HepG2 (cell line): Measurements from ENCODE around the gene CCDC124. TPM values are rescaled to one million over a fixed set of nuclear protein-coding genes. Genes with fewer than 3 reads are reported as not detected.

Experiments used
- ATAC-seq: fragments of 200-7000 bp; cut with Tn5 transposase; 3 replicates; pipeline ENCODE4 v1.9.1; 2020; ENCODE audit warnings: mild to moderate bottlenecking, moderate library complexity
- BruUV-seq: library from RNA; stranded (reverse); fragments of 400-500 nt; replicated peaks from 2 replicates; lab custom pipeline; 2021; lab: Mats Ljungman, UMichigan
- CTCF ChIA-PET: fragments of 300-600 bp; formaldehyde crosslinking; extraction: SDS; loops from one replicate; lab custom pipeline; 2021; ENCODE audit warnings: low total read pairs, inconsistent platforms, low intra/inter-chr PET ratio; lab: Yijun Ruan, JAX
- POLR2A ChIA-PET: fragments of 350-600 bp; sonication (Branson Sonifier 250); formaldehyde crosslinking; loops from one replicate; lab custom pipeline; 2020; ENCODE audit warnings: antibody characterized with exemption, inconsistent platforms; lab: Yijun Ruan, JAX
- DNase-seq: peaks from one replicate; pipeline ENCODE4 v3.0.0-alpha.2; 2015; ENCODE audit warnings: low spot score
- FAIRE-seq: peaks from 3 replicates; lab custom pipeline; 2011; peaks lifted over from hg19 to GRCh38; lab: Jason Lieb, UNC
- H2AFZ ChIP-seq: one replicate; pipeline ENCODE4 v1.6.1; 2011; ENCODE audit warnings: low read length, inconsistent platforms
- H3K27ac ChIP-seq: fragments of 300-600 bp; 3 replicates; pipeline ENCODE4 v1.8.0; 2011; ENCODE audit warnings: mixed run types, mild to moderate bottlenecking, mixed read lengths, low read length, inconsistent platforms; ENCODE audit not compliant: insufficient read depth; ENCODE audit errors: extremely low read length
- H3K27me3 ChIP-seq, 2 experiments: fragments of 200-600 bp in 1 of 2; 2 replicates in 1 of 2; 3 replicates in 1 of 2; pipeline versions ENCODE4 v1.6.0 to v1.8.0; 2011; ENCODE audit warnings: low read length in 2 of 2, mild to moderate bottlenecking in 2 of 2, moderate library complexity in 2 of 2, inconsistent platforms in 1 of 2; ENCODE audit not compliant: insufficient read depth in 2 of 2, control insufficient read depth in 1 of 2
- H3K36me3 ChIP-seq, 2 experiments: fragments of 200-600 bp in 1 of 2; replicated peaks in 1 of 2; 2 replicates in 1 of 2; 3 replicates in 1 of 2; pipeline versions ENCODE4 v1.5.1 to v1.8.0; 2011; ENCODE audit warnings: low read length in 2 of 2, inconsistent platforms in 1 of 2; ENCODE audit not compliant: insufficient read depth in 2 of 2, control insufficient read depth in 1 of 2
- H3K4me1 ChIP-seq: 2 replicates; pipeline ENCODE4 v1.5.1; 2012; ENCODE audit warnings: low read length, inconsistent platforms; ENCODE audit not compliant: insufficient read depth
- H3K4me2 ChIP-seq: 2 replicates; pipeline ENCODE4 v1.6.0; 2011; ENCODE audit warnings: low read depth, low read length, inconsistent platforms
- H3K4me3 ChIP-seq, 3 experiments: fragments of 200-600 bp in 1 of 3; sonication (generic), shearing (Covaris generic) in 1 of 3; replicated peaks in 1 of 3; 2 replicates each; pipeline ENCODE4 v1.5.1; 2011 to 2016; ENCODE audit warnings: low read length in 3 of 3, inconsistent platforms in 2 of 3, low read depth in 2 of 3, mild to moderate bottlenecking in 2 of 3, control low read depth in 1 of 3, mixed read lengths in 1 of 3; ENCODE audit not compliant: insufficient read depth in 1 of 3
- H3K79me2 ChIP-seq: one replicate; pipeline ENCODE4 v1.6.1; 2011; ENCODE audit warnings: low read length, inconsistent platforms; ENCODE audit not compliant: insufficient read depth
- H3K9ac ChIP-seq: 2 replicates; pipeline ENCODE4 v1.6.0; 2011; ENCODE audit warnings: mild to moderate bottlenecking, low read depth, low read length, inconsistent platforms; ENCODE audit not compliant: insufficient read depth
- H3K9me3 ChIP-seq: 2 replicates; pipeline ENCODE4 v1.5.1; 2012; ENCODE audit warnings: mild to moderate bottlenecking, low read length
- H4K20me1 ChIP-seq: 2 replicates; pipeline ENCODE4 v1.6.0; 2011; ENCODE audit warnings: inconsistent platforms, mild to moderate bottlenecking, low read length, moderate library complexity; ENCODE audit not compliant: insufficient read depth
- IKZF1 ChIP-seq: fragments of 450-650 bp; IDR thresholded peaks from 2 replicates; pipeline ENCODE4 v1.7.1; 2016
- KDM3A ChIP-seq: IDR thresholded peaks from 2 replicates; pipeline ENCODE4 v1.6.1; 2018; ENCODE audit warnings: low read depth, missing compliant biosample characterization
- KDM4B ChIP-seq: sonication (generic); formaldehyde crosslinking; IDR thresholded peaks from 2 replicates; pipeline ENCODE4 v1.4.0; 2020; ENCODE audit warnings: missing genetic modification reagents
- NFIC ChIP-seq: IDR thresholded peaks from 2 replicates; pipeline ENCODE4 v1.6.1; 2012; ENCODE audit warnings: mild to moderate bottlenecking, low read length, inconsistent platforms
- PAXIP1 ChIP-seq: sonication (generic); formaldehyde crosslinking; conservative IDR thresholded peaks from 2 replicates; pipeline ENCODE4 v1.4.0; 2020; ENCODE audit warnings: mild to moderate bottlenecking, missing genetic modification reagents, moderate library complexity
- ZBTB3 ChIP-seq: sonication (generic); formaldehyde crosslinking; IDR thresholded peaks from 2 replicates; pipeline ENCODE4 v1.4.0; 2020; ENCODE audit warnings: low read depth, mild to moderate bottlenecking, moderate library complexity, missing genetic modification reagents, borderline replicate concordance
- ZNF124 ChIP-seq: sonication (generic); formaldehyde crosslinking; IDR thresholded peaks from 2 replicates; pipeline ENCODE4 v1.4.0; 2020; ENCODE audit warnings: missing genetic modification reagents
- ZNF318 ChIP-seq: sonication (generic); formaldehyde crosslinking; IDR thresholded peaks from 2 replicates; pipeline ENCODE4 v1.4.0; 2020; ENCODE audit warnings: mild to moderate bottlenecking, missing genetic modification reagents
- ZNF503 ChIP-seq: sonication (generic); formaldehyde crosslinking; IDR thresholded peaks from 2 replicates; pipeline ENCODE4 v1.4.0; 2020; ENCODE audit warnings: missing genetic modification reagents
- WGBS: methylation state at CpG from one replicate; pipeline ENCODE4 v1.1.6; 2017; ENCODE audit warnings: low lambda C conversion rate; 5-methylcytosine and 5-hydroxymethylcytosine counted together
- in situ Hi-C: cut with HindIII; loops from 2 replicates; pipeline ENCODE4 v1.10.0; 2017; ENCODE audit warnings: low pct_unique_long_range_greater_than_20kb; ENCODE audit not compliant: extremely low pct_ligation_motif_present
- intact Hi-C: fragments of 100-400 bp; cut with micrococcal nuclease; formaldehyde crosslinking; loops from one replicate; pipeline ENCODE4 v1.10.0; 2022; ENCODE audit not compliant: unreplicated experiment
- polyA plus RNA-seq, 8 experiments: library from polyadenylated mRNA; depleted of rRNA in 3 of 8; stranded (reverse) in 7 of 8; unstranded in 1 of 8; fragments of >200 nt; fragmentation: Illumina TruSeq in 4 of 8; extraction: Trizol in 4 of 8; gene quantifications; 2 replicates each; pipeline versions ENCODE4 v1.2.1 to v1.2.3, GENCODE V29; 2011 to 2016; ENCODE audit warnings: low read depth in 4 of 8, missing spikeins in 1 of 8, mixed read lengths in 1 of 8; ENCODE audit not compliant: insufficient read depth in 1 of 8
- total RNA-seq, 5 experiments: library from RNA; depleted of rRNA; stranded (reverse); fragments of >200 nt; fragmentation: Illumina TruSeq; extraction: Trizol; gene quantifications; 2 replicates each; pipeline ENCODE4 v1.2.3, GENCODE V29; 2016; ENCODE audit warnings: low read depth in 1 of 5

Gene CCDC124
- total and polyA plus RNA-seq, 2 of the 13 experiments (the other 11 are each of a cell fraction or from before 2014, with no cell fraction given) = 14.9 to 20.3 TPM

GRCh38 chr19:17972230-17972629, 39.4 kb downstream of the CCDC124 start (continued):
- TF ChIP-seq ZNF318 (CRISPR knock-in tag) (no peak), NFIC (no peak), ZNF124 (CRISPR knock-in tag) (no peak)

- H3K27me3 ChIP-seq = peaks cover 1 to 52% of the 10 kb centered on the region in 2 experiments; a peak in 2 of 5 replicates
- no peak for FAIRE-seq
- TF ChIP-seq ZBTB3 (CRISPR knock-in tag) = no peak
- no peak for TF ChIP-seq PAXIP1 (CRISPR knock-in tag)
- TF ChIP-seq IKZF1 = no peak
- no peak for TF ChIP-seq KDM4B (CRISPR knock-in tag)
- TF ChIP-seq KDM3A (CRISPR knock-in tag) = no peak
- no peak for TF ChIP-seq ZNF503 (CRISPR knock-in tag)
Measured at GRCh38 chr19:17973759-17974158, 40.9 kb downstream of the CCDC124 start.

More at GRCh38 chr19:17973759-17974158, 40.9 kb downstream of the CCDC124 start:
- no peaks in the 10 kb centered on the region for H3K4me1 ChIP-seq
- WGBS = 18% methylated on average over 7 of the region's 23 CpGs
- in situ Hi-C loops = no loop called here
- H3K4me2 ChIP-seq = no peak overlapping the region
- H2AFZ ChIP-seq = no peak overlapping the region
- no peaks in the 10 kb centered on the region for H3K36me3 ChIP-seq
- no peaks in the 10 kb centered on the region for H4K20me1 ChIP-seq
- H3K4me3 ChIP-seq = no peak overlapping the region
- DNase-seq (no peak), ATAC-seq (no peak)
- no peaks in the 10 kb centered on the region for H3K79me2 ChIP-seq
- intact Hi-C loops = no loop called here
- ChIA-PET POLR2A (no interaction called here), CTCF (no interaction called here)
- H3K9ac ChIP-seq = no peak overlapping the region
- no peak overlapping the region for H3K27ac ChIP-seq
- BruUV-seq = no TSS peak
- no peaks in the 10 kb centered on the region for H3K9me3 ChIP-seq
